Fibroblast of pulmonary artery (primary cell): Measurements from ENCODE around the gene ADK.

Experiments used
- DNase-seq: peaks from one replicate; pipeline ENCODE4 v3.0.0-alpha.2; 2010; ENCODE audit warnings: low read depth
- H3K4me3 ChIP-seq: replicated peaks from 2 replicates; pipeline ENCODE4 v1.5.1; 2011; ENCODE audit warnings: low read depth, mild to moderate bottlenecking, control low read depth, low read length, moderate library complexity
- CTCF ChIP-seq: IDR thresholded peaks from 2 replicates; pipeline ENCODE4 v1.5.1; 2011; ENCODE audit warnings: mild to moderate bottlenecking, control low read depth, low read length, inconsistent platforms; ENCODE audit errors: missing control alignments

ADK gene

GRCh38 chr10:74624501-74624900 is 473.5 kb downstream of the ADK start:
- no peak overlapping the region for H3K4me3 ChIP-seq
- TF ChIP-seq CTCF, result no peak
- DNase-seq, result no peak

- no peak for TF ChIP-seq CTCF
- DNase-seq, result no peak
- no peak overlapping the region for H3K4me3 ChIP-seq
These were observed 477.1 kb downstream of the ADK start for GRCh38 chr10:74628136-74628535.

GRCh38 chr10:74634995-74635536 is 484.0 kb downstream of the ADK start:
- TF ChIP-seq CTCF, result no peak
- H3K4me3 ChIP-seq, result no peak overlapping the region
- no peak for DNase-seq

GRCh38 chr10:74635655-74636054 is 484.6 kb downstream of the ADK start:
- no peak for TF ChIP-seq CTCF
- no peak overlapping the region for H3K4me3 ChIP-seq
- no peak for DNase-seq

- no peak for DNase-seq
- H3K4me3 ChIP-seq, result no peak overlapping the region
- TF ChIP-seq CTCF, result no peak
These were observed 486.7 kb downstream of the ADK start for GRCh38 chr10:74637685-74638084.

GRCh38 chr10:74640134-74640921 is 489.3 kb downstream of the ADK start:
- H3K4me3 ChIP-seq, result no peak overlapping the region
- peak; percentile 8 for DNase-seq
- TF ChIP-seq CTCF, result no peak

- H3K4me3 ChIP-seq, result no peak overlapping the region
- TF ChIP-seq CTCF, result no peak
- DNase-seq, result no peak
These were observed 490.6 kb downstream of the ADK start for GRCh38 chr10:74641659-74642058.
